Measurements from ENCODE around the gene CTSZ.
"Not testable (repeated sequence)": the region's sequence is repeated elsewhere in the genome, so short reads cannot be mapped to it uniquely, and the experiment has no call there.

CTSZ gene

GRCh38 chr20:59013031-59013951 is 6.2 kb upstream of the CTSZ start:
- no peak for DNase-seq (ENCODE audit: low read depth)

DNA sequence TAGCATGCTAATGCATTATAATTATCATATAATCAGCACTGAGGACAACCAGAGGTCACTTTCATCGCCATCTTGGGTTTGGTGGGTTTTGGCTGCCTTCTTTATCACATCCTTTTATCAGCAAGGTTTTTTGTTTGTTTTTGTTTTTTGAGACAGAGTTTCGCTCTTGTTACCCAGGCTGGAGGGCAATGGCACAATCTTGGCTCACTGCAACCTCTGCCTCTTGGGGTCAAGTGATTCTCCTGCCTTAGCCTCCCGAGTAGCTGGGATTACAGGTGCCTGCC is 4.8 kb upstream of the CTSZ start:
- not testable (repeated sequence) for DNase-seq (ENCODE audit: low read depth)

DNA sequence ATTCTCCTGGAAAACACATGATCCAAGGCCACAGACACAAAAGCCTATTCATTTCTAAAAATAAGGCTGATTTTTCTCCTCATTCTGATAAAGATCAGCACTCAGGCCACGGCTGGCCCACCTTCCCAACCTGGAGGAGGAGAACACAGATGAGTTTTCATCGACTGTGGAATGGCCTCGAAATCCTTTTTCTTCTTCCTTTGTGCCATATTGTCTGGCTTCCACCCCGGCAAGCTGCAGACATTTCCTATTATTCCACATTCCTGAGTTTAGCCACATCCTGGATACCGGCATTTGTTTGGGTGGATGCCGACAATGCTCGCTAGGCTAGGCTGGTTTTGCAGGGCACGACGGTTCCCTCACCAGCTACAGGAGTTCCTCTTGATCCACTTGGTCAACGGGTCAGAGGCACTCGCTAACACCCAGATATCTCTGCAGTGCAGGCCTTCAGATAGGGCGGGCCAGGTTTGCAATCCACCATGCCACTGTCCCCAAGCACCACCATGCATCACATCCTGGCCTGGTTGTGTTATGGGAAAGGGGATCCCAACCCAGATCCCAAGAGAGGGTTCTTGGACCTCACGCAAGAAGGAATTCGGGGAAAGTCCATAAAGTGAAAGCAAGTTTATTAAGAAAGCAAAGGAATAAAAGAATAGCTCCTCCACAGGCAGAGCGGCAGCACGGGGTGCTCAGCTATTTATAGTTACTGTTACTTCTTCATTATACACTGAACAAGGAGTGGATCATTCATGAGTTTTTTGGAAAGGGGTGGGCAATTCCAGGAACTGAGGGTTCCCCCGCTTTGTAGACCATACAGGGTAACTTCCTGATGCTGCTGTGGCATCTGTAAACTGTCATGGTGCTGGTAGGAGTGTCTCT is 4.2 kb upstream of the CTSZ start:
- peak; percentile 86 for DNase-seq (ENCODE audit: low read depth)

- no peak for DNase-seq (ENCODE audit: low read depth)
These were observed 3.4 kb upstream of the CTSZ start for GRCh38 chr20:59010321-59010994.

DNA sequence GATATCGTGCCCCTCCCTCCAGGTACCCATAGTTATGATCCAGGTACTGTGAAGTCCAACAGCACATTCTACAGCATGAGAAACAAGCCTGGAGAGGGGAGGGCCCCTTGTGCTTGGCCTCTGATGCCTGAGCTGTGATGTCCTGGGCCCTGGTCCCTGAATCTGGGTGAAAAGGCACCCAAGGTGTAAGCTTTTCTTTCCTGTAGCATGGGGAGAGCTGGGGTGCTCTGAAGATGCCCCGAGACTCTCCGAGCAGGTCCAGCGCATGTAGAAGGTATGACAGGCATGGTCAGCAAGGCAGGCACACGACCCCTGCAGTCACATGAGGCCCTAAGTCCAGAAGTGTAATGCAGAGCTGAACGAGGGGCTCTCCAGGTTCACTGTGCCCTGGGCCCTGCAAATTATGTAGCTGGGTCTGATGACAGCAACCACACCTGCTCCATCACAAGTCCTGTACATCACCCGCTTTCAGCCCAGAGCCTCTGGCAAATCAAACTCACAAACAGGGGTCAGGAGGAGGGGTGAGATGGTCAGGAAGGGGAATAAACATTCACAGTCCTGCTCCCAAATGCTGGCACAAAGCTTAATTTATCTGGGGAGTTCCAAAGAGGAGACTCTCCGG is 1.8 kb upstream of the CTSZ start:
- no peak for DNase-seq (ENCODE audit: low read depth)

DNA sequence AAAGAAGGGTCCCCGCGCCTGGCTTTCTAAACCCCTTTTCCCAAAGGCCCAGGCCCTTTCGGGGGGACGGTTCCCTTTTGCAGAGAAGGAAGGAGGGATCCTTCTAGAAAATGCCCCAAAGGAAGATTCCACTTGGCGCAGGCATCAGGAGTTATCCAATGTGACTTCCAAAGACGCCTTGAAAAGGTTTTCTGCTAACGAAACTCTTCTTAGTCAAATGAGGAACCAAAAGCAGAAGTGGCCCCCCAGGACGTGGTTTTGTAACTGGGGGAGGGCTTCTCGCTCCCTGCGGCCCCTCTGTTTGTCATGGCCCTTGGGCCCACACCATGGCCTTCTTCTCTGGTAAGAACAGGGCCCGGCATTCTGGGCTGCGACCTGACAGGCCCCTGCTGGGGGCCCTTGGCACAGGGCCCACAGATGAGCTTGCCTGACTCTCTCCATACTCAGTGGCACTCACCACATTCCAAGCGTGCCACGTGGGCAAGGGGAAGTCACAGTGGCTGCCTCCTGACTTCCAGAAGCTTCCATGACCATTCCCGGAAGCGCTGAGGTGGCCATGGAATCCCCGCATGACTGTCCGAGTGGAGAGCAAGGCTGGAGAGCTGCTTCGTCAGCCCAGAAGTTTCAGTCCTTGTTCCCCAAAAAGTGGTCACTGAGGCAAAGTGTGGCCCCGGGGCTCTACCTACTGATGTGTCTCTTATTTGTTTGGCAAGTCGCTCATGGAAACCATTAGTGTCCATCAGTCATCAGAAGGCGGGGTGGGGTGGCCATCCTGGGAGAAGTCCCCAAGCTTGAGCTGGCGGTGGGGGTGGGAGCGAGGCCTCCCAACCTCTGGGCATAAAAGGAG is 834 bp upstream of the CTSZ start:
- no peak for DNase-seq (ENCODE audit: low read depth)

DNA sequence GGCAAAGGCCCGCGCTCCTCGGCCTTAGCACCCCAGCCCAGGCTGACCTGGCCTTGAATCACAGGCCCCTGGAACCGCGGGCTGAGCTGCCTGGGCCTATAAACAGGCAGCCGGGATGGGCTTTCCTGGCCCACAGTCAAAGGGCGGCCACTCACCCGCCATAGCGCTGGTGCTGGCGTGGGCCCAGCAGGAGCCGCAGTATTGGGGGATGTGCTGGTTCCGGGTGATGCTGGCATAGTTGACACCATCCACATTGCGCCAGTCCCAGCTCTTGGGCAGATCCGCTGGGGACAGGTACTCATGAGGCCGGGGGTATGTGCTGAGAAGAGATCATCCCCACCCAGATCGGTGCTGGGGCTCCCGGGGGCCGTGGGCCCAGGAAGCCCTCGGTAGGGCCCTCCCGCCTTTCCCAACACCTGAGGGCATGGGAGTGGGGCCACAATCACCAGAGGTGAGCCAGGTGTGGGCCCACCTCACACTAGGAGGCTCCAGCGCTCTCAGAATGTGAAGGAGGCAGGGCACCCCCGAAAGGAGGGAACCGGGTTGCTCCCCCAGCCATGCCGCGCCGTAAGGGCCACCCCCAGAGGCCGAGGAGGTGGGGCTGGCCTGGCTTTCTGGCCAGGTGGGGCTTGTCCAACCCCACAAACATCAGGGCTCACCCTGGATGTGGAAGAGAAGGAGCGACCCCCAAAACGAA is 739 bp downstream of the CTSZ start:
- DNase-seq (ENCODE audit: low read depth) = peak; percentile 10

- DNase-seq (ENCODE audit: low read depth) = no peak
These were observed 1.4 kb downstream of the CTSZ start for GRCh38 chr20:59005523-59006166.

- no peak for DNase-seq (ENCODE audit: low read depth)
These were observed 2.1 kb downstream of the CTSZ start for GRCh38 chr20:59004763-59005522.

GRCh38 chr20:59004493-59004762 is 2.6 kb downstream of the CTSZ start:
- no peak for DNase-seq (ENCODE audit: low read depth)

DNA sequence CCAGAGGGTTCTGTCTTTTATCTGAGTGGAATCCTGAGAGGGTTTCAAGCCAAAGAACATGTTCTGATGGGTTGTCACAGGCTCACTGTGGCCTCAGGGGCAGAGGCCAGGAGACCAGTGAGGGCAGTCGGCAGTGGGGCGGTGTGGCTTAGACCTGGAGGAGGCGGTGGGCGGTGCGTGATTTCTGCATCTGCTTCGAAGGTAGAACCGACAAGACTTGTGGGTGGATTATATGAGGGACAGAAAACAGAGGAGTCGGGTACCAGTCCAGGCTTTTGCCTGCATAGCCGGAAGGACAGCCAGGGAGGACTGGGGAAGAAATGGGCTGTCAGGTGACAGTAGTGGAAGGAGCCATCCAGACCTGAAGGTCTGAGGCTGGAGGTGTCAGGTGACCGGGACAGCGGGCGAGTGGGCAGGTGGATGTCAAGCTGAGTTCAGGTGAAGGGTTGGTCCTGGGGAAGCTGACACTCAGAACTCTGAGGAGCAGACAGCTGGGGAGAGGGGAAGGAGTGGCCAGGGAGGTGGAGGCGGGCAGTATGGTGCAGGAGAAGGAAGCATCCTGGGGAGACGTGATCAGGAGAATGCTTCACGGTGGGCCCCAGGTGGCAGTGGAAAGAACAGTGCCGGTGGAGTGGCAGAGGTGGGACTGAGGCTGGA is 3.1 kb downstream of the CTSZ start:
- no peak for DNase-seq (ENCODE audit: low read depth)

GRCh38 chr20:59002874-59003399 is 4.1 kb downstream of the CTSZ start:
- no peak for DNase-seq (ENCODE audit: low read depth)

- no peak for DNase-seq (ENCODE audit: low read depth)
These were observed 4.7 kb downstream of the CTSZ start for GRCh38 chr20:59002388-59002787.

DNA sequence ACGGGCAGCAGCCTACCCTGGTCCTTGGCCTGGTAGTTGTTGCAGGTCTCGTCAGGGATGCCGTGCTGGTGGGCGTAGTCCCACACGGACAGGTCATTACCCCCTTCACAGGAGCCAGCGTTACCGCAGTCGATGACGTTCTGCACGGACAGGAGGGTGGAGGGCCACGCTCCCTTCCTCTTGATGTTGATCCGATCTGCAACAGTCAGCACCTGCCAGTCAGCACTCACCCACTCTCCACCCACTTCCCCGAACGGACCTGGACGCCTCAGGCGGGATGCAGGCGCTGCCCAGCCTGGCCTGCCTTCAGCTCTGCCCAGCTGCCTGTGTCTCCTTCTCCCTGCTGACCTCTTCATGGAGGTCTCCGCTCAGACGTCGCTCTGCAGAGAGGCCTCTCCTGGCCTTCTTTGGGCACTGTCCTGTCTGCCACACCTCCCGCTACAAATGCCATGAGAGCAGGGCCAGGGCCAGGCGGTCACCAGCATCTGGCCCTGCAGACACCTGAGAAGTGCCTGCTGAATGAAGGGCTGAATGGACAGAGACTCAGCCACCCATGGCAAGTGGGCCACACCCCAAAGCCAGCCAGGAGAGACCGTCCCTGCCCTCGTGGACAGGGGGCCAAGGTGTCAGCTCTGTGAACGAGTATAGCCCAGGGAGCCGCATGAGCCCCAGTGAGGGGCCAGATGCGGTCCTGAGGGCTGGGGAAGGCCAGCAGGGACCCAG is 5.4 kb downstream of the CTSZ start:
- no peak for DNase-seq (ENCODE audit: low read depth)

GRCh38 chr20:59001068-59001448 is 6.0 kb downstream of the CTSZ start:
- no peak for DNase-seq (ENCODE audit: low read depth)

- no peak for DNase-seq (ENCODE audit: low read depth)
These were observed 6.7 kb downstream of the CTSZ start for GRCh38 chr20:59000326-59000725.

- no peak for DNase-seq (ENCODE audit: low read depth)
These were observed 8.4 kb downstream of the CTSZ start for GRCh38 chr20:58998656-58999055.

DNA sequence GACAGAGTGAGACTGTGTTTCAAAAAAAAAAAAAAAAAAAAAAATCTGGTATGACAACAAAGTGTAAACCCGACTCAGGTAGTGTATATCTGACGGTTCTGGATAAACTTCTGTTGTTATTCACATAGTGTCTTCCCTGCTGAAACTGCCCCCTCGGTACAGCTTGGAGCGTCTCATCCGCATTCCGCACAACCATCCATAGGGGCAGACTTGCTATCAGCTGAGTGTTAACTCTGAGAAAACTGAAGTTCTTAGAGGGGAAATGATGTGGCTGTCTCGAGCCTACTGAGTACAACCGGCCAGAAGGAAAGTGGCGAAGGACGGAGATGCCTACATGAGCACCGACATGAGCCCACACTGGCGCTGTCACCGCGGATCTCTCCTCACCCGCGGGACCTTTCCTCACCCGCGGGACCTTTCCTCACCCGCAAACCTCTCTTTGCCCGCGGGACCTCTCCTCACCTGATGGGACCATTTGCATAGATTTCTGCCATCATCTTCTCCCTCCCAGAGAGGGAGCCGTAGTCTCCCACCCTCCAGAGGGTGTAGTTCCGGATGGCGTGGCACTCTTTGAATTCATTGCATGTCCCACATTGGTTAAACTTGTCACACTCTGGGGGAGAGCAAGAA is 9.8 kb downstream of the CTSZ start:
- DNase-seq (ENCODE audit: low read depth) = no peak
